NCI-H748 (cell line): Measurements from ENCODE around the gene TRMT2A.
A peak's percentile ranks its signal among the peaks of the same experiment; 100 is the strongest.

Experiments used
- DNase-seq: peaks from one replicate; lab custom pipeline; 2025; ENCODE audit not compliant: unreplicated experiment; lab: John Stamatoyannopoulos, UW

TRMT2A gene

GRCh38 chr22:20135806-20136602, 19.0 kb upstream of the TRMT2A start:
- DNase-seq, result no peak

DNA sequence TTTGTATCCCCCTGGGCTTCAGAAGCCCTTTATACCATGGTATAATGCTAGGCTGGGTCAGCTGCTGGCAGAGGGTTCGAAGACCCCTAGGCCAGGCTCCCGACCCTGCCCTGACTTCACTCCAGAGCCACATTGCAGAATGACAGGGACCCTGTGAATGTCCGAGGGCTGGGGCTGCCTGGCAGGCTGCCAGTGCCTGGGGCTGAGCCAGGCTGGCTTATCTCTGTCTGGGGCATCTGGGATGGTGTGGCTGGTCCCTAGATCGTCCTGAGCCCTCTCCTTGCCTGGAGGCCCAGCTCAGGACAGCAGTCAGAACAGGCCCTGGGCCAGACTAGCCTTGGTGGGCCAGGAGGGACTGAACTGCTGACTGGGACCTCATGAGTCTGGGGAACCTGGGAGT, 18.2 kb upstream of the TRMT2A start:
- DNase-seq, result no peak

- no peak for DNase-seq
These were observed 17.0 kb upstream of the TRMT2A start for GRCh38 chr22:20133930-20134549.

DNA sequence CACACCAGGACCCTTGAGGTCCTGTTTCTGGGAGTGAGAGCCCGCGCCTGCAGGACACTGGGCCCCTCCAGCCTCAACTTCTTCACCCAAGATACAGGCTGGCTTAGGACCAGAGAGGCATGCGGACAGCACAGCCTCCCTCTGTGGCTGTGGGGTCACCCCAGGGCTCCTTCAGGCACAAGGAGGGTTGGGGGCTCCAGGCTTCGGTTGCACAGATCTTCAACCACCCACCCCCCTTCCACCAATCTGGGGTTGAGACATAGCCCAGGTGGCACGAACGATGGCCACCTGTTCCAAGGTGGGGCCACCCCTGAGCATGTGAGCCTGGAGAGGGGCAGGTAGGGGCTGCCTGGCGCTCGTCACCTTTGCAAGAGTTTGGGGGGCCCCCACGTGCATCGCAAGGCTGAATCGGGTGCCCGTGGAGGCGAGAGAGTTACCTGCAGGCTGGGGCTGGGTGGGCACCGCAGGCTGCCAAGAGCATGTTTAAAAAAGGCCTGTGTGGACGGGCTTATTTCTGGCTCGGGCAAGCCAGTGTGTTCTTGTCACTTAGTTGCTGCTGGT, 15.7 kb upstream of the TRMT2A start:
- no peak for DNase-seq

- peak; percentile 32 for DNase-seq
These were observed 15.0 kb upstream of the TRMT2A start for GRCh38 chr22:20131859-20132685.

DNA sequence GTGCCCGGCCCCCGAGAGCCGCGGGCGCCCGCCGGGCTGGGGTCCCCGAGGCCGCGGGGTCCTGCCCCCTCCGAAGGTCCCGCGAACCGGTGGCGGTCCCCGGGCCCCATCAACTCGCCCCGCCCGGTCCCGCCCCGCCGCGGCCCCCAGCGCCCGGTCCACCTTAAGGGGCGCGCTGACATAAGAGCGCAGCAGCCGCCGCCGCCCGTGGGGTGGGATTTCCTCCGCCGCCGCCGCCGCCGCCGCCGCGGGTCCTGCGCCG, 14.5 kb upstream of the TRMT2A start, which contains the start of gene ZDHHC8:
Gene ZDHHC8 (plus strand): TSS at position 208 of the 262 bp plus-strand sequence. CDS start 144 bp downstream, outside the sequence.
- DNase-seq, result peak; percentile 32

DNA sequence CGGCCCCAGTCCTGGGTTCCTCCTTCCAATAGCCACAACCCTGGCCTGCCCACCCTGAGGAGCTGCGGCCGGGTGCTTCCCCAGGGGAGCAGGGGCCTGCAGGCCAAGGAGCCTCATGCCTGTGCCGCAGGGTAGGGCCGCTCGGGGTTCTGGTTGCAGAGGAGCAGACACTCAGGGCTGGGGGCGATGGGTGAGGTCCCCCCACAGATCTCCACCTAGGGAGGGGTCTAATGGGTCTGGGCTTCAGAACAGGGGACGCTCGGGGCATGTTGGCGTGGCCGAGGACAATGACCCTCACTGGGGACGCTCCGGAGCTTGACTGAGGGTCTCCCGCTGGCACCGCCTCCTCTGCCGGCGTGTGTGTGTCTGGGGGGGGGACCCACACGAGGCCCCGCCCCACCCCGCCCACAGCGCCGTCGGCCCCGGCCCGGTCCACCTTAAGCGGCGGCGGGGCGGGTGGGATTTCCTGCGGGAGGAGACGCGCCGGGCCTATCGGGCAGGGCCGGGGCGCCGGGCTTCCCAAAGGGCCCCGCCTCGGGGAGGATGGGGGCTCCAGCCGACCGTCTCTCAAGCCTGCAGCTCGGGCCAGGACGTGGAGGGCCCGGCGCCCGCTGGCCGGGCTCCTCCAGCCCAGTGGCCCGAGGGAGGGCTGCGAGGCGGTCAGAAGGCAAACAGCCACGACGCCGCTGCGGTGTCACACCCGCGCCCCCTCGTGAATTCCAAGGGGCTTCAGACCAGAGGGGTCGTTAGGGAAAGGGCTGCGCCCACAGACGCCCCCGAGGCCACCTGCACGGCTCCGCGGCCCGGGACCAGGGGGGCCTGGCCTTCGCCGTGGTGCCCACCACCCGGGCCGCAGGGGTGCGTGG, 13.9 kb upstream of the TRMT2A start:
- DNase-seq, result peak; percentile 71

DNA sequence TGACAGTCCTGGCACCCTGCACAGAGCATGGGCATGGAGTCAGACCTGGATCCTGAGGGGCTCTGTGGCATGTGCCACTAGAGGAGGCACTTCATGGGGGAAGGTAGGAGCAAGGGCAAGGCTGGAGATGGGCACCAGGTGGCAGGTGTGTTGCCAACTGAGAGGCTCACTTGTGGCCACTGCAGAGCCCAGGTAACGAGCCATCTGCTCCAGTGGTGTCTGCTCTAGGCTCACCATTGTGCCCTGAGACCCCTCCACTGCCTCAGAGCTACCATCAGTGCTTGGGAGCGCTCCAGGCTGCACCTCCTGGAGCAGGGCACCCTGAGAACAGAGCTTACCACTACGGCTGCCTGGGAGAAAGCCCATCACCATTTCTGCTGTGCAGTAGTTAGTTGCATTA, 13.3 kb upstream of the TRMT2A start:
- peak; percentile 39 for DNase-seq

DNA sequence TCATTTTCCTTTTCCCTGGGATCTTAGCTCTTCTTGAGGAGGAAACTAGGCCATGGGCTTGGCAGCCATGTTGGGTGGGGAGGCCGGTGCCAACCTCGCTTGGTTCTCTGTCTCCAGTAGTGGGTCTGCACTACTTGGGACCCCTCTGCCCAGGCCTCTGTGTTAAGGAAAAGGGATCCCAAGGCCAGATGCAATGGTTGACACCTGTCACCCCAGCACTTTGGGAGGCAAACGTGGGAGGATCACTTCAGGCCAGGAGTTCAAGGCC, 12.7 kb upstream of the TRMT2A start:
- DNase-seq, result no peak

DNA sequence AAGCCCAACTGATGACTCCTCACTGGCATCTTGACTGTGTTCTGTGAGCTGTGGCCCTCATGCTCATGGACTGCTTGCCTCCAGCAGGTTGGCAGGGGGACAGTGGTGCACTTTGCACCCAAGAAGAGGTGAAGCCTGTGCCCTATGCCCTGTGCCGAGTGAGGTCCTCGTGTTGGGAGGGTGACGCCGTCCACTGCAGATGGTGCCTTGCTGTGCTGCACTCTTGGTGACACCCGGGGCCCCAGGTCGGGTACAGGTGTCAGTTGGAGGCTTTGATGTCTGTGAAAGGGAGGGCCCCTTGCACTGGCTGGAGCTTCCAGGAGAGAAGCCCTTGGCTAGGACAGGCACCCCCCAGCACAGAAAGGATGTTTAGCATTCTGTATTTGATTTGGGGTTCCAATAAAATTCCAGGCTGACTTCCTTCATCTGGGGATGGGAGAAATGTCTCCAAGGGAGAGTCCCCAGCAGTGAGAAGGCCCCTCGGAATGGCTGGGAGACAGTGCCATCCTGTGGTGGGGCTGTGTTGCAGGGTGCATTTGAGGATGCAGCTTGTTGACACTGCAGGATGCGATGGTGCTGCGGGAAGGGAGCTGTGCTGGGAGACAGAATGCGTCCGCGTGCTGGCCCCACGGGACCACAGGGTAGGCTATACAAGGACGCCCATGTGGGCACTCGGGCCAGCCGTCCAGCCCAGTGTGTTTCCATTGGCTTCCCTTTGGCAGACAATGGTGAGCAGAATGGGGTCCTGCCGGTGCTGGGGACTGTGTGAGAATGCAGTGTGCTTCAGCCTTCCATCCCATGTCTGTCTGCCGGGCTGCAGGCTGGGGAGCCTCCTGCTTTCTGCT, 12.1 kb upstream of the TRMT2A start:
- DNase-seq, result peak; percentile 42

GRCh38 chr22:20128619-20128901, 11.5 kb upstream of the TRMT2A start:
- DNase-seq, result no peak

DNA sequence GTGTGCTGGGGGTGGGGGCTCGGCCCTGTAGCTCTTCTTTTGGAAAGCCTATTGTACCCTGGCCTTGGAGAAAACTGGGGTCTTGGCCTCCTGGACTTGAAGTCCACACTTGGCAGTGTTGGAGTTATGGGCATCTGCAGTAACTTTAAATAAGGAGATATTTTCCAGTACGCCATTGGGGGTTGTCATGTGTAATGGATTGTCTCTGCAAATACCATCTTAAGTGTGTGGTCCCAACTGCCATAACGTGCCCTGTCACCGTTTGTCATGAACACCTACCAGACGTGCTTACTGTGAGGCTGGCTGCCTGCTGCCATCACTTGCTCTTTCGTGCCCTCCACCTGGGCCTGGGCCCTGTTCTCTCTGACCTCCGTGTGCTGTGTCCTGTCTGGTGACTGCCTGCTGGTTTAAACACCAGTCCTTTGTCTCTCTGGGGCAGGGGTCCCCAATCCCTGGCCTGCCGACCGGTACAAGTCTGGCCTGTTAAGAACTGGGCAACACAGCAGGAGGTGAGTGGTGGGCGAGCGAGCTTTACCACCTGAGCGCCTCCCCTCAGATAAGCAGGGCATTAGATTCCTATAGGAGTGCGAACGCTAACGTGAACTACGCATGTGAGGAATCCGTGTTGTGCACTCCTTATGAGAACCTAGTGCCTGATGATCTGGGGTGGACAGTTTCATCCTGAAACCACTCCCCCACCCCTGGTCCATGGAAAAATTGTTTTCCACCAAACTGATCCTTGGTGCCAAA, 11.0 kb upstream of the TRMT2A start:
- no peak for DNase-seq

DNA sequence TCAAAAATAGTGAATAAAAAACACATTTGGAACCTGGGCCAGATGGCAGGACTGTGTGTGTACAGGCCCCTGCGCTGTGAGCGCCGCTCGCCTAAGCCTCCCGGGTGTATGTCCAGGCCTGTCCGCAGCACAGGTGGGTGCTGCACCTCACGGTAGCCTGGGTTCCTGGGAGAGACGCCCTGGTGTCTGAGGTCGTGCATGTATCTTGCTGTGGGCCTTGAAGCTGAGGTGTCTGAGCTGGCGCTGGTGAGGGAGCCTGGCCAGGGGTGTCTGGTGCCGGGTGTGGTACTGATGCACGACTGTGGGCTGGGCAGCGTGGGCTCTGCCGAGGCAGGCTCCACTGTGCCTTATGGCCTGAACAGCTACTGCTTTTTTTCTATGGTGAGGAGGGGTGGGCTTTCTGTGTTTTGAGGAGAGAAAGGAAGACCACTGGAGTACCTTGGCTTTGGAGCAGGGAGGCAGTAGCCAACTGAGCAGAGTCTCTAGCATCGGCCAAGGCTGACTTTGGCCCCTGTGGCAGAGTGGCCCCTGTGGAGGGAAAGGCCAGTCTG, 10.4 kb upstream of the TRMT2A start:
- DNase-seq, result no peak

- no peak for DNase-seq
These were observed 9.4 kb upstream of the TRMT2A start for GRCh38 chr22:20126284-20127029.

- no peak for DNase-seq
These were observed 8.5 kb upstream of the TRMT2A start for GRCh38 chr22:20125201-20126174.

- DNase-seq, result no peak
These were observed 7.2 kb upstream of the TRMT2A start for GRCh38 chr22:20124083-20124787.
